ENCODE measurements around the gene OR2M3.
"Not testable (repeated sequence)": the region's sequence is repeated elsewhere in the genome, so short reads cannot be mapped to it uniquely, and the experiment has no call there.

The OR2M3 gene, protein sequence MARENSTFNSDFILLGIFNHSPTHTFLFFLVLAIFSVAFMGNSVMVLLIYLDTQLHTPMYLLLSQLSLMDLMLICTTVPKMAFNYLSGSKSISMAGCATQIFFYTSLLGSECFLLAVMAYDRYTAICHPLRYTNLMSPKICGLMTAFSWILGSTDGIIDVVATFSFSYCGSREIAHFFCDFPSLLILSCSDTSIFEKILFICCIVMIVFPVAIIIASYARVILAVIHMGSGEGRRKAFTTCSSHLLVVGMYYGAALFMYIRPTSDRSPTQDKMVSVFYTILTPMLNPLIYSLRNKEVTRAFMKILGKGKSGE

DNA sequence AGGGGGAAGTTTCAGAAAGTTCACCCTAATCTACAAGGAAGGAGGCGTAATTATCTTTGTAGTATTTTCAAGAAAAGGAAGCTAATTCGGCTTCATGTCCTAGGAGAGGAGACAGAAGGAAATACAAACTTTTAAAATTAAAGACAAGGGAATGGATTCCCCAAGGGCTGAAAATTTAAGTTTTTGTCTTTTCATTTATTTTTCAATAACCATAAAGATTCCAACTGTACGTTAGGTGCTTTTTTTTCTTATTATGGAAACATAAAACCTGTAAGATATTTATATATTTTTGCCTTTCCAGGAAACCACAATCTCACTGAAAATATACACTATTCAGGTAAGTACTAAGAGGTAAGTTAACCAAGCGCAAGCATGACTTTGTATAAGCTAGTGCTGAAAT is at the start of gene OR2M3:
TSS of gene OR2M3 (plus strand) at position 301 of the 400 bp plus-strand sequence. CDS start 5,803 bp downstream, outside the sequence.
- DNase-seq, result no peak

DNA sequence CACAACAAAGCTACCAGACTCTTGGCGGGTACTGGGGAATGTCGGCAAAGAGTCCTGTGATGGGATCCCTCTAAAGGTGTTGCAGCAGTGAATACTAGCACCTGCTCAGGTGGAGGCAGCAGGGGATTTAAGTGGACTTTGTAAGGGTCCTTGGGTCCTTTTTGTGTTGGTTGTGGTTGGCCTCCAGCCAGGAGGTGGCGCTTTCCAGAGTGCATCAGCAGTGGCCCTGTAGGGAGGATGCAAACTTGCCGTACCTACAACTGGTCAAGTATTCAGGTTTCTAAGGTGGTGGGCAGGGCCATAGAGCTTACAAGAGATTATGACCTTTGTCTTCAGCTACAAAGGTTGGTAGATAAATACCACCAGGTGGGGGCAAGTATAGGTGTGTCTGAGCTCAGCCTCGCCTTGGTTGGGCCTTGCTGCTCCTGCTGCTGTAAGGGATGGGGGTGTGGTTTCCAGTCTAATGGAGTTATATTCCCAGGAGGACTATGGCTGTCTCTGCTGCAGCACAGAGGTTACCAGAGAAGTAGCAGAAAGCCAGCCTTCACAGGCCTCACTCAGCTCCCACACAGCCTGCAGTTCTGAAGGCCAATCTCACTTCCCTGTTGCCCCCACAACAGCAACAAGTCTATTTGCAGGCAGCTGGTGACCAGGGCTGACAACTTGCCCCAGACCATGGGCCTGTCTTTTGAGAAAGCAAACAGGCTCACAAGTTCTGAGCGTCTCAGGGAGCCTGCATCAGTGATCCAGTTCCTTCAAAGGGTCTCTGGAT is 44.8 kb upstream of the OR2M3 start:
- no peak for DNase-seq

DNA sequence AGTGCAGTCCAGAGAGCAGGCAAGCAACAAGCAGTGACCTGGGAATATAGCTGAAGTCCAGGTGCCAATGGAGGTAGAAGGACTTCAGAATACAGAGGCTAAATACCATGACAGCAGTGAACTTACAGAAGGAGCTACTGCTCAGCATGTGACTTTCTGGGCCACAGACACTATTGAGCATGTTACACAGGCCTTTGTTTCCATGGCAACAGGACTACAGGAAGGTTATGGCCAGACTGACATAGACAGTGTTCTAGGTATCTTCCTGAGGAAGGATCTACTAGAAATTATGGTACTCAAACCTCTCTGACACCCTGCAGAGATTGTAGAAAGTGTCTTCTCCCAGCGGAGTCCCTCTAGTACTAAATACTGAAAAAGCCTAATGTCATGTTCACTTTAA is 41.1 kb upstream of the OR2M3 start:
- no peak for DNase-seq

DNA sequence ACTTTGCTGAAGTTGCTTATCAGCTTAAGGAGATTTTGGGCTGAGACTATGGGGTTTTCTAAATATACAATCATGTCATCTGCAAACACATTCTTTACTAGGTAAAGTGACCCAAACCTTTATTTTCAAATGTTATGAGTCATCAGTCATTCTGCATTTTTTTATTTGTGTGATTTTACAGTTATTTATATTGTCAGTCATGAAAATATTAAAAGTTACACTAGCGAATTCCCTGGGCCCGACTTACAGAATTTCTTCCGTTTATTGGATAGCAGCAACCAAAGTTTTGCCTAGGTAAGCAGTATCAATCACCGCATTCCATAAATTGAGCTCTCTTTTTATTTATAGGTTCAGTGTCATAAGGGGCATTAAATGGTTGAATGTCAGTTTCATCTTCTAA is 38.3 kb upstream of the OR2M3 start:
- DNase-seq, result no peak

- no peak for DNase-seq
These were observed 33.0 kb upstream of the OR2M3 start for GRCh38 chr1:248164031-248164430.

- no peak for DNase-seq
These were observed 31.9 kb upstream of the OR2M3 start for GRCh38 chr1:248165186-248165585.

- no peak for DNase-seq
These were observed 22.5 kb upstream of the OR2M3 start, which contains the start of gene OR2M2 for GRCh38 chr1:248174521-248174920. Gene OR2M2, plus strand, starts transcription at chr1:248174821. Its CDS starts 5,165 bp downstream, at chr1:248179986.

DNA sequence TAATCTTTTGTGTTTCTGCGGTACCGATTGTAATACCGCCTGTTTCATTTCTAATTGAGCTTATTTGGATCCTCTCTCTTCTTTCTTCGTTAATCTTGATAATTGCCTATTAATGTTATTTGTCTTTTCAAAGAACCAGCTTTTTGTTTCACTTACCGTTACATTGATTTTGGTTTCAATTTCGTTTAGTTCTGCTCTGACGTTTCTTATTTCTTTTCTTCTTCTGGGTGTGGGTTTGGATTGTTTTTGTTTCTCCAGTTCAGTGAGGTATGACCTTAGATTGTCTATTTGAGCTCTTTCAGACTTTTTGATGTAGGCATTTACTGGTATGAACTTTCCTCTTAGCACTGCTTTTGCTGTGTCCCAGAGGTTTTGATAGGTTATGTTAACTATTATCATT is 13.1 kb upstream of the OR2M3 start:
- no peak for DNase-seq

- no peak for DNase-seq
These were observed 9.7 kb upstream of the OR2M3 start for GRCh38 chr1:248187363-248187762.

- DNase-seq, result no peak
These were observed 8.0 kb upstream of the OR2M3 start for GRCh38 chr1:248189026-248189425.

- DNase-seq, result no peak
These were observed 2.9 kb upstream of the OR2M3 start for GRCh38 chr1:248194117-248194516.

DNA sequence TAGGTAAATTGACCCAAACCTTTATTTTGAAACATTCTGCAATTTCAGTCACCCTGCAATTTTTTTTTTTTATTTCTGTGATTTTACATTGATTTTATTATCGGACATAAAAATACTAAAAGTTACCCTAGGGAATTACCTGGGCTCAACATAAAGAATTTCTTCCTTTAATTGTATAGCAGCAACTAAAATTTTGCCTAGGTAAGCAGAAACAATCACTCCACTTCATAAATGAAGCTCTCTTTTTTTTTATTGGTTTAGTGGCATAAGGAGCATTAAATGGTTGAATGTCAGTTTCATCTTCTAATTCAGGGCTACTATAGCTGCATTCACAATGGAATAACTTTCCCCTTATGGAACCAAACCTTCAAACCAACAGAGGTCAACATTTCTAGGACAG is 18.8 kb downstream of the OR2M3 start:
- DNase-seq, result no peak

DNA sequence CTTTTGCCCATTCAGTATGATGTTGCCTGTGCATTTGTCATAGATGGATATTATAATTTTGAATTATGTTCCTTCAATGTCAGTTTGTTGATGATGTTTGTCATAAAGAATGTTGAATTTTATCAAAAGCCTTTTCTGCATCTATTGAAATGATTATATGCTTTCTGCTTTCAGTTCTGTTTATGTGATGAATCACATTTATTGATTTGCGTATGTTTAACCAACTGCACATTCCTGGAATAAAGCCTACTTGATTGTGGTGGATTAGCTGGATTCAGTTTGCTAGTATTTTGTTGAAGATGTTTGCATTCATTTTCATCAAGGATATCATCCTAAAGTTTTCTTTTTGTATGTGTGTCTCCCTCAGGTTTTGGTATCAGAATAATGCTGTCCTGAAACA is 28.5 kb downstream of the OR2M3 start:
- no peak for DNase-seq

DNA sequence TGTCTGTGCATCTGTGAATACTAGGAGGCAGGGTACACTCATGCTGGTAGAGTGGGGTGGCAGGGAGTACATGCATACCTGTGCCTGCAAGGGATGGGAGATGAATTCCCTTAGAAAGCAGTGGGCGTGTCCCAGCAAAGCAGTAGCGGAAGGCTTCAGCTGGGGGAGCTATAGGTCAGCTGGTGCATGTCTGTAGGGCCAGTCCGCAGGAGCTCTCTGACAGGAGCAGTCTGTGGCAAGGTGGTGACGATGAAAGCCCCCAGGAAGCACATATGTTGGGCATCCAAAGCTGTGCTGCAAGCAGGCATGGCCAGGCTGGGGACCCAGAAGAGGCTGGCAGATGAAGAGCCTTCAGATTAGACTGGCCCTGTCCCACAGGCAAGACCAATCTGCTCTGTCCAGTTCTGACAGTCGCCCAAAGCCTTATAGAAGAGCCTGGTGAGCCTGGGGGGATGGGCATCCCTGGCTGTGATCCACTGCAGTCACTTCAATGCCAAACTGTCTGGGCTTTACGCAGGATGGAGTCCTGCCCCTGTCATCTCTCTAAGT is 32.4 kb downstream of the OR2M3 start:
- no peak for DNase-seq

DNA sequence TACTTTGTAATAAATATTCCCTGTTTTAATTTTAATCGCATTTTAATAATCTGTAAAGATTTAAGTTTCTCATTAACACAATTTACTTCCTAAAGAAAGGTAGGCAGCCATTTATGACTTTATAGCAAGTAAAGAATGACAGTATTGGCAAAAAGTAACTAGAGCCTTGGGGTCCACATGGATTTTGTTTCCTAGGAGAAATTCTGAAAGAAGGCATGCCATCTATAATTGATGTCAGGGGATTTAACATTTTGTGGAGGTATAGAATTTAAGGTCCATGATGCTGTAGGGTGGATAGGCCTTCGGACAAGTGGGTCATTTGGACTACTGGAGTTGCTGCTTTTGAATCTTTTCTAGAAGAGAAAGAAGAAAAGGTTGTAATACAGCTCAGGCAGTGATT is 34.1 kb downstream of the OR2M3 start, which contains the start of gene OR2M4:
TSS of gene OR2M4 (plus strand) at position 301 of the 400 bp plus-strand sequence. CDS start 7,512 bp downstream, outside the sequence.
- DNase-seq, result no peak

- DNase-seq, result no peak
These were observed 42.4 kb downstream of the OR2M3 start for GRCh38 chr1:248239478-248239877.

GRCh38 chr1:248243204-248243603 is 46.1 kb downstream of the OR2M3 start:
- DNase-seq, result no peak

- DNase-seq, result not testable (repeated sequence)
These were observed 62.2 kb downstream of the OR2M3 start for GRCh38 chr1:248259309-248259708.
